Vagina (tissue), 2 donors: Measurements from ENCODE around the gene ADGRE1. TPM values are rescaled to one million over a fixed set of nuclear protein-coding genes. Genes with fewer than 3 reads are reported as not detected.

Experiments used
- DNase-seq, 2 donors: peaks; one replicate each; pipeline ENCODE4 v3.0.0-alpha.2; 2017; ENCODE audit errors: extremely low spot score in 2 of 2
- H3K27ac ChIP-seq: fragments of 200-600 bp; sonication (generic); one replicate; pipeline ENCODE4 v1.5.1; 2019
- H3K27me3 ChIP-seq: fragments of 200-600 bp; sonication (generic); one replicate; pipeline ENCODE4 v1.5.1; 2019
- H3K36me3 ChIP-seq, 2 donors: fragments of 200-600 bp; sonication (generic); one replicate each; pipeline ENCODE4 v1.5.1; 2017 to 2019
- H3K4me1 ChIP-seq: fragments of 200-600 bp; sonication (generic); one replicate; pipeline ENCODE4 v1.5.1; 2019
- H3K4me3 ChIP-seq, 2 donors: fragments of 200-600 bp; sonication (generic); 1 replicate in 1 of 2; 2 replicates in 1 of 2; pipeline ENCODE4 v1.5.1; 2016 to 2019
- H3K9me3 ChIP-seq: fragments of 200-600 bp; sonication (generic); one replicate; pipeline ENCODE4 v1.5.1; 2019
- CTCF ChIP-seq, 3 experiments: fragments of 450-650 bp in 2 of 3; fragments of 200-600 bp in 1 of 3; sonication (generic) in 1 of 3; IDR thresholded peaks; one replicate each; pipeline ENCODE4 v1.5.1; 2017 to 2019; ENCODE audit warnings: antibody characterized with exemption in 3 of 3, mild to moderate bottlenecking in 2 of 3, moderate library complexity in 2 of 3
- POLR2A ChIP-seq, 2 donors: fragments of 450-650 bp; IDR thresholded peaks; one replicate each; pipeline ENCODE4 v1.6.1; 2017; ENCODE audit warnings: antibody characterized with exemption in 2 of 2, mild to moderate bottlenecking in 2 of 2, moderate library complexity in 2 of 2
- POLR2AphosphoS5 ChIP-seq, 2 donors: sonication (generic); formaldehyde crosslinking; IDR thresholded peaks; one replicate each; pipeline ENCODE4 v1.9.0; 2017; ENCODE audit warnings: antibody characterized with exemption in 2 of 2, mild to moderate bottlenecking in 2 of 2, low read depth in 1 of 2; ENCODE audit not compliant: insufficient read depth in 1 of 2
- intact Hi-C: fragments of 100-400 bp; cut with DNase I; formaldehyde crosslinking; loops from one replicate; pipeline ENCODE4 v1.15.1; 2023
- total RNA-seq: library from RNA; depleted of rRNA; stranded (reverse); fragments of >200 nt; gene quantifications from one replicate; pipeline ENCODE4 v1.2.3, GENCODE V29; 2016

The ADGRE1 gene
- total RNA-seq, 1 donor from 2014 or later: not detected

DNA sequence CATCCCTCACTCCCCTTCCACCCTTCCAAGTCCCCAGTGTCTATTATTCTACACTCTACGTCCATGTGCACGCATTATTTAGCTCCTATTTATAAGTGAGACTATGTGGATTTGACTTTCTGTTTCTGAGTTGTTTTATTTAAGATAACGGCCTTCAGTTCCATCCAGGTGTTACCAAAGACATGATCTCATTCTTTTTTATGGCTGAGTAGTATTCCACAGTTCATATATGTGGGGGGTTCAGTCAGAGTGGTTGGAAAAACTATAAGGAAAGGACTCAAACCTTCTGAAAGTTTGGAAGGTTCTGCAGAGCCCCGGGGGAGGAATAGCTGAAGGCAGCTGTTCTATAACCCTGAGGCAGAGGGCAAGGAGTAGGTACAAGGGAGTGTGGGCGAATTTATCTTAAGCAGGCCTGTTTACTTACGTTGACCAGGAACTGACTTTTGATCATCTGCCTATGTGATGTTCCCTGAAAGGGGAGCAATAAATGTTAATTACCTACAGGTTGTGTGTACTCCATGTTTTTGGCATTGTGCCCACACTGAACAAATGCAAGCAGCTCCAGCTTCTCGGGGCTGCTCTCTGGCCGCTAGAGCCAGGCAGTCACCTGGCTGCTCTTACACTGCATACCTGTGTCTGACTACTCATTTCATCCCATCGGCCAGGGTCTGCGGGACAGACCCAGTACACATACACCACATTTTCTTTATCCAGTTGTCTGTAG, 13.5 kb upstream of the ADGRE1 start:
- intact Hi-C loops: no loop called here
- DNase-seq: no peak
- no peaks in the 10 kb centered on the region for H3K9me3 ChIP-seq
- no peak overlapping the region for H3K4me3 ChIP-seq
- no peaks in the 10 kb centered on the region for H3K36me3 ChIP-seq
- H3K4me1 ChIP-seq: no peaks in the 10 kb centered on the region
- no peaks in the 10 kb centered on the region for H3K27me3 ChIP-seq
- TF ChIP-seq CTCF (IDR thresholded peaks at IDR 0.05) (no peak), POLR2A (IDR thresholded peaks at IDR 0.05) (no peak), POLR2AphosphoS5 (IDR thresholded peaks at IDR 0.05; ENCODE audit: insufficient read depth in 1 of 2, low read depth in 1 of 2) (no peak)
- H3K27ac ChIP-seq: no peak overlapping the region

GRCh38 chr19:6875218-6875617, 12.2 kb upstream of the ADGRE1 start:
- Histone ChIP-seq H3K4me3 (no peak overlapping the region), H3K27me3 (no peaks in the 10 kb centered on the region)
- intact Hi-C loops: no loop called here

DNA sequence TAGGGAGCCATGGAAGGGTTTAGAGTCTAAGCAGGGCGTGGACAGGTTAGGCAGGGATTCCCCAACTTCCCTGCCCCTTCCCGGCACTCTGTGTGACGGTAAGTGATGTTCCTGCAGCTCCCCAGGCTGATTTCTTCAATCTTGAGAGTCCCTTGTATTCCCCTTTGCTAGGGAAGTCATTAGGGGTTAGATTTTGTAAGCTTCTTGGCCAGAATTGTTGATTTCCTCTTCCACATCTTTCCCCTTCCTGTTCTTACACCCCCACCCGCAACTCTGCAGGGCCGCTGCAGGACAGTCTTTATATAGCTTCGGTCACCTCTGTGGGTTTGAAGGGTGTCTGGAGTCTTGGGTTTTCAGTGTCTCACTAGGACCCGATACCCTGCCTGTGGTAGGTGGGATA, 10.6 kb upstream of the ADGRE1 start:
- Histone ChIP-seq H3K9me3 (no peaks in the 10 kb centered on the region), H3K36me3 (no peaks in the 10 kb centered on the region), H3K27ac (no peak overlapping the region), H3K4me3 (no peak overlapping the region), H3K4me1 (no peaks in the 10 kb centered on the region), H3K27me3 (no peaks in the 10 kb centered on the region)
- DNase-seq: no peak
- intact Hi-C loops: no loop called here
- TF ChIP-seq POLR2AphosphoS5 (IDR thresholded peaks at IDR 0.05; ENCODE audit: insufficient read depth in 1 of 2, low read depth in 1 of 2) (no peak), CTCF (IDR thresholded peaks at IDR 0.05) (no peak), POLR2A (IDR thresholded peaks at IDR 0.05) (no peak)

More at GRCh38 chr19:6875218-6875617, 12.2 kb upstream of the ADGRE1 start:
- no peak for DNase-seq
- TF ChIP-seq POLR2A (IDR thresholded peaks at IDR 0.05) (no peak), POLR2AphosphoS5 (IDR thresholded peaks at IDR 0.05; ENCODE audit: insufficient read depth in 1 of 2, low read depth in 1 of 2) (no peak), CTCF (IDR thresholded peaks at IDR 0.05) (no peak)
- no peaks in the 10 kb centered on the region for H3K9me3 ChIP-seq
- no peaks in the 10 kb centered on the region for H3K4me1 ChIP-seq
- H3K27ac ChIP-seq: no peak overlapping the region
- H3K36me3 ChIP-seq: no peaks in the 10 kb centered on the region

- TF ChIP-seq CTCF (IDR thresholded peaks at IDR 0.05) (no peak), POLR2A (IDR thresholded peaks at IDR 0.05) (no peak), POLR2AphosphoS5 (IDR thresholded peaks at IDR 0.05; ENCODE audit: insufficient read depth in 1 of 2, low read depth in 1 of 2) (no peak)
- H3K36me3 ChIP-seq: no peaks in the 10 kb centered on the region
- intact Hi-C loops: no loop called here
- no peak overlapping the region for H3K4me3 ChIP-seq
- no peaks in the 10 kb centered on the region for H3K4me1 ChIP-seq
- H3K27me3 ChIP-seq: no peaks in the 10 kb centered on the region
- DNase-seq: no peak
- no peak overlapping the region for H3K27ac ChIP-seq
- H3K9me3 ChIP-seq: no peaks in the 10 kb centered on the region
Measured at GRCh38 chr19:6877766-6878165, 9.6 kb upstream of the ADGRE1 start.

DNA sequence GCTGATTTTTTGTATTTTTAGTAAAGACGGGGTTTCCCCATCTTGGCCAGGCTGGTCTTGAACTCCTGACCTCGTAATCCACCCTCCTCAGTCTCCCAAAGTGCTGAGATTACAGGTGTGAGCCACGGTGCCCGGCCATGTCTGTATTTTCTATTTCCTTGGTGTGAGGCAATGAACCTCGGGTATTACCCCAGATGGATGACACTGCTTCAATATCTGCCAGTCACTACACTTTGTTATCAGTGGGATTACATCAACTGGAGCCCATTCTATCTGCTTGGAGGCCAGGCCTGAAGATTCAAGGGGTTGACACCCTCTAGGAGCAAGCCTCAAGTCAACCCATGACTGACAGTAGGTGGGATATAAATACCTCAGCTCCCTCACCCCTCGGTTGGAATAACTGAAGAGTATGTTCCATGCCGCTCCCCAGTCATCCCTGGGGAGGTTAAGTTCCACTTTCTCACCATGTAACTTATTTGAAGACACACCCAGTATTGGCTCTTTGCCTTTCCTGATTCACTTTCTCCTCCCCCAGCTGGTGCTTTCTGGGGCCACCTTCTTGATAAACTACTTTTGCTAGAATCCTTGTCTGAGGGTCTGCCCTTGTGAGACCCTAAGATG, 992 bp upstream of the ADGRE1 start:
- DNase-seq: no peak
- H3K4me3 ChIP-seq: no peak overlapping the region
- H3K36me3 ChIP-seq: no peaks in the 10 kb centered on the region
- intact Hi-C loops: no loop called here
- H3K4me1 ChIP-seq: no peaks in the 10 kb centered on the region
- no peaks in the 10 kb centered on the region for H3K27me3 ChIP-seq
- no peak overlapping the region for H3K27ac ChIP-seq
- TF ChIP-seq POLR2A (IDR thresholded peaks at IDR 0.05) (no peak), POLR2AphosphoS5 (IDR thresholded peaks at IDR 0.05; ENCODE audit: insufficient read depth in 1 of 2, low read depth in 1 of 2) (no peak), CTCF (IDR thresholded peaks at IDR 0.05) (no peak)
- no peaks in the 10 kb centered on the region for H3K9me3 ChIP-seq
